PFSK-1 (cell line): Measurements from ENCODE around the gene DIP2C.

ENCODE experiments used
- POLR2AphosphoS5 ChIP-seq: IDR thresholded peaks from 2 replicates; pipeline ENCODE4 v1.6.1; 2012; ENCODE audit warnings: low read depth, mild to moderate bottlenecking, control low read depth, low read length, moderate library complexity
- REST ChIP-seq, 2 experiments: IDR thresholded peaks; 2 replicates each; pipeline versions ENCODE4 v1.6.1 to v1.8.0; 2011 to 2012; ENCODE audit warnings: low read depth in 2 of 2, low read length in 2 of 2, control low read depth in 1 of 2, inconsistent platforms in 1 of 2, mild to moderate bottlenecking in 1 of 2, moderate library complexity in 1 of 2; ENCODE audit not compliant: insufficient read depth in 1 of 2
- SIN3A ChIP-seq: IDR thresholded peaks from 2 replicates; pipeline ENCODE4 v1.6.1; 2012; ENCODE audit warnings: mild to moderate bottlenecking, low read length, moderate library complexity, borderline replicate concordance; ENCODE audit not compliant: insufficient read depth

GRCh38 chr10:246431-246830 lies 443.0 kb downstream of the DIP2C start:
- no peak for TF ChIP-seq REST (IDR thresholded peaks at IDR 0.05; ENCODE audit: insufficient read depth in 1 of 2, low read depth in 2 of 2, low read length in 2 of 2)
- TF ChIP-seq SIN3A = no peak
- TF ChIP-seq POLR2AphosphoS5 = no peak
